GM18907 (cell line): ENCODE data around the gene SPACA5.
"Not testable (repeated sequence)": the region's sequence is repeated elsewhere in the genome, so short reads cannot be mapped to it uniquely, and the experiment has no call there.

Source experiments
- ATAC-seq: cut with Tn5 transposase; IDR thresholded peaks from one replicate; pipeline ENCODE4 v1.9.1; 2021; ENCODE audit warnings: mild to moderate bottlenecking, moderate library complexity; ENCODE audit not compliant: unreplicated experiment

SPACA5 gene

GRCh38 chrX:48006688-48007087 is at the start of gene SPACA5:
TSS of gene SPACA5 (plus strand) at chrX:48006988. CDS start at chrX:48007803, 815 bp downstream.
- not testable (repeated sequence) for ATAC-seq

DNA sequence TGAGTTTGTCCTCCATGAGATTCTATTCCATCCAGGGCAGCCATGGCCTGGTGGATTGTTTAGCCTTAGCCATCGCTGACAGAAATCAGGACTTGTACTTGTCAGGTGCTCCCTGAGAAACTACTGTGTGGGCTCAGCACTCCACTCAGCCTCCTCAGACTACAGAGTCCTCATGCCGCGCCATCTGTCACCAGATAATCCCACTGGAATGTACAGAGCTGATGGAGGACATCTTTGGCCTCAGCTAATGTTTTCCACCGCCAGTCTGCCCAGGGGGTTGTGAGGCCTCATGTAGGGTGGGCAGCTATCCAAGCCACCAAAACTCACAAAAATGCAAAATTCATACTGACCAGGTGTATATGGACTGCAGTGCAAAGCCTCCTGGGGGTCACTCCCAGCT is 48.6 kb upstream of the SPACA5 start:
- not testable (repeated sequence) for ATAC-seq

DNA sequence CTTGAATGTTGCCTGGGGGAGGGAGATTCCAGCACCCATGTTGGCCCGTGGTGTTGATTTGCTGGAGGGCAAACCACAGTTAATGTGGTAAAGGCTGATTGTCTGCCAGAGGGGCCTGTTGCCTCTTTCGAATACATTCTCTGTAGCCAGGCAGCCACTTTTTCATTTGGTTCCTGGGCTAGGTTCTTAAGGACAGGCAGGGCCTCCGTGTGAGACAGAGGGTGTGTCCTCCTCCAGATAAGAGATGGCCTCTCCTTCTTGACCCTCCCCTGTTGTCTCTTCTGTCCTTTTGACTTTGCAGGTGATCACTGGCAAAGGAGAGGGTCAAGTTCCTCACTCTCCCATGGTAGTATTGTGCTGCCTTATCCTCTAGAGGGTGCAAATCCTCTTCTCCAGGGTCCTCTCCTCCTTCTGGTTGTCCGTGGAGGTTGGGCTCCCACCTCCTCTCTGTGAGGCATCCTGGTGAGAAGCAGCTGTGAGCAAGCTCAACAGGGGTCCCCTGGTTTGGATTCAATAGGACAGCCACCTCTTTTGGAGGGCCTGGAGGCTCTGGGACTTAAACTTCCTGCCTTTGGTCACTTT is 47.9 kb upstream of the SPACA5 start:
- ATAC-seq = no peak

DNA sequence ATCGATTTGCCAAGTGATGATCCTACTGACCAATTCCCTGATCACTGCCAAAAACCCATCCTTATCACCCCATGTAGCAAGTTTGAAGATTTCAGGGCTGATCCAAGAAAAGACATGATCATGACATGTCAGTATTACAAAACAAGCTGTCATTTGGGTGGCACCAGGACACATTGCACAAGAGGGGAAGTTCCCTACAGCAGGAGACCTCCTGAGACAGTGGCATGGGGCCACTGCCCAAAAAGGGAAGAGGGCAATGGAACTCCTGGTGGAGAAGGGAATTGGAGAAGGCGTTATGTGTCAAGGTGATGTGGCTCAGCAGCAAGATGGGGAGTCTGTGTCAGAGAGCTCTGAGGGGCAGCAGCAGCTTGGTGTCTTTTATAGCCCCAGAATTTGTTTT is 46.4 kb upstream of the SPACA5 start:
- no peak for ATAC-seq

GRCh38 chrX:47961830-47962229 is 45.0 kb upstream of the SPACA5 start:
- not testable (repeated sequence) for ATAC-seq

GRCh38 chrX:47965526-47965925 is 41.3 kb upstream of the SPACA5 start:
- not testable (repeated sequence) for ATAC-seq

DNA sequence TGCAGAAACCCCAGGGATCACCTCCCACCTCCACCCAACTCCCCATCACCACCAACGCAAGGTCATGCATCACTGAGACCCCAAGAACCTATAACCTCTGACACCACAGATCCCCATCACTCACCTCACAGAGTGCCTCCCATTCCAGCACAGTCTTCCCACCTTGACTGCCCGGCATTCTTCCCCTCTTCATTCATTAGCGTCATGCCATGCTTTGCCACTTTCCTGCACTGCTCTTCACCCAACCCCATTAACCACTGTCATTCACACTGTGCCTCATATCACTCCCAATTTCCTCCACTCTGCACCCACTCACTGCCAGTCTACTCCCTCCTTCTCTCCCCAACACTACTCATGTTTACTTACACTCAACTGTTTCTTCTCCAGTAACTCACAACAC is 33.6 kb upstream of the SPACA5 start:
- no peak for ATAC-seq

DNA sequence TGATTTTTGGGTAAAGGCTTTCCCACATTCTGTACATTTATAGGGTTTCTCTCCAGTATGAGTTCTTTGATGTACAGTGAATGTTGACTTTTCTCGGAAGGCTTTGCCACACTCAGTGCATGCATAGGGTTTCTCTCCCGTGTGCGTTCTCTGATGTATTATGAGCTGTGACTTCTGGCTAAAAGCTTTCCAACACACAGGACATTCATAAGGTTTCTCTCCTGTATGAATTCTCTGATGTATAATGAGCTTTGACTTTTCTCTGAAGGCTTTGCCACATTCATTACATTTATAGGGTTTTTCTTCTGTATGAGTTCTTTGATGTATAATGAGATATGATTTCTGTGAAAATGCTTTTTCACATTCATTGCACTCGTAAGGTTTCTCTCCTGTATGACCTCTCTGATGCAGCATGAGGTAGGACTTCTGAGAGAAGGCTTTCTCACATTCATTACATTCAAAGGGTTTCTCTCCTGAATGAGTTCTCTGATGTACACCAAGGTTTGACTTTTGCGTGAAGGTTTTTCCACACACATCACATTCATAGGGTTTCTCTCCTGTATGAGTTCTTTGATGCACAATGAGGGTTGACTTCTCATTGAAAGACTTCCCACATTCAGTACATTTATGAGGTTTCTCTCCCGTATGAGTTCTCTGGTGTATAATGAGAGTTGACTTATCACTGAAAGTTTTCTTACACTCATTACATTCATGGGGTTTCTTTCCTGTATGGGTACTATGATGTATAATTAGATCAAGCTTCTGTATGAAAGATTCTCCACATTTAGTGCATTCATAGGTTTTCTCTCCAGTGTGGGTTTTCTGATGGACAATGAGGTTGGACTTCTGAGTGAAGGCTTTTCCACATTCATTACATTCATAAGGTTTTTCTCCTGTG is 30.3 kb upstream of the SPACA5 start:
- ATAC-seq = no peak

DNA sequence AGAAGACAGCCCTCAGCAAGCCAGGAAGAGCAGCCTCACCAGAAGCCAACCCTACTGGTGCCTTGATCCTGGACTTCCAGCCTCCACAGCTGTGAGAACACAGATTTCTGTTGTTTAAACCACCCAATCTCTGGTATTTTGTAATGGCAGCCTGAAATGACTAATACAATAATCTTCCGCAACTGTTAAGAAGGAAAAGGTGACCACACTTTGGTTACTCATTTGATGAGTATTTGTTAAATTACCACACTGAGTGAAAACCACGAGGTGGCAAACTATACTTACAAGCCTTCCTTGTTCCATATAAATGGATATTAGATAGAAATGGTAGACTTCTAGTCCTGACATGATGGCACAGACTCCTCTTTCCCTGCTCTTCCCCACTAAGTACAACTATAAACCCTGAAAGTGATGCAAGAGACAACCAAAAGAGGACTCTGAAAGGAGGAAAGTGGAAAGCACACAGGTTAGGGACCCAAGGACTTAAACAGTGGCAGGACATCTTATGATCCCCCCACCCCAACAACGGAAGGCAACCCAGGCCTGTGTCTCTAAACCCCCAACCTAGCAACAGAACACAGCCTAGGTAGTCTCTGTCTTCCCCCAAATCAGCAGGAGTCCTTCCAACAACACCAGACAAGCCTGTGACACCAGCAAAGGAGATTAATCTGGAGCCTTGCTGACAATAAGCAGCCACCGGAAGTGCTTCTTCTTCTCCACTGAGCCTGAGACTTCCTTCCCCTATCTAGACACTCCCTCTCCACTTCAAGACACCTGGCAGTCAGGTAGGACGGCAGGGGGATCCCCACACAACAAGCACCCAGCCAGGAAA is 15.3 kb upstream of the SPACA5 start:
- ATAC-seq = no peak

GRCh38 chrX:47992095-47992380 is 14.8 kb upstream of the SPACA5 start:
- no peak for ATAC-seq

- ATAC-seq = no peak
Measured at GRCh38 chrX:47992669-47993068, 14.1 kb upstream of the SPACA5 start.

GRCh38 chrX:48001260-48001659 is 5.5 kb upstream of the SPACA5 start:
- ATAC-seq = no peak

- no peak for ATAC-seq
Measured at GRCh38 chrX:48002319-48002718, 4.5 kb upstream of the SPACA5 start.

DNA sequence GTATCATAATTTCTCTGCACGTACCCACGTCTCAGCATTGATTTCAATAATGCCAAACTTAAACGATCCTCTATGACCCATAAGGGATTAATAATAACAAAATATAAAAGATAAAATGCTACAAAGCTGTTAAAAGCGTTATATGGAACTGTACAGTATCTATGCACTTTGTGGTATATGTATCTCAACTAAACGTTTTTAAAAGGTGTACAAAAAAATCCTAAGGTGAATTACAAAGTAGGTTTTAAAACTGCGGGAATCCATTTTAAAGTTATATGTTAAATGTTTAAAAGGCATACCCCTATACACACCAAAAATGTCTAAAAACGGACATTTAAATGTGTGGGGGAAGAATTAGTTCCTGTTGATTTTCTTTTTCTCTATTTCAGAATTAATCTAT is 3.9 kb upstream of the SPACA5 start:
- no peak for ATAC-seq

DNA sequence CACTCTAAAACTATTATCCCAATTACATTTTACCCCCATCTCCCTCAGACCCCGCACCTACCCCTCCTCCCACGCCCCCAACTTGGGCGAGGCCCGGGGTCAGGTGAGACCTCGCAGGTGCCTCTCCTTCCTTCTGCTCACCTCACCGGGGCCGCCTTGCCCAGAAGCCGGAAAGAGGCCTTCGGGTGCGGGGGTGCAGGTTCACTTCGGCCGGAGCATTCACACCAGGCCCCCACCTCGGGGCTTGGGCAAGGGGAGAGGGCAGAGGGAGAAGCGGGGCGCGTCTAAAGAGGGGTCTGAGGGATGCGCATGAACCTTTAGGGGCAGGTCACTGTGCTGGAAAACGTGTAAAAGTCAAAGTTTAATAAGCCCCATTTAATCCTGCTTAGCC is 3.4 kb upstream of the SPACA5 start:
- ATAC-seq = peak; percentile 24

DNA sequence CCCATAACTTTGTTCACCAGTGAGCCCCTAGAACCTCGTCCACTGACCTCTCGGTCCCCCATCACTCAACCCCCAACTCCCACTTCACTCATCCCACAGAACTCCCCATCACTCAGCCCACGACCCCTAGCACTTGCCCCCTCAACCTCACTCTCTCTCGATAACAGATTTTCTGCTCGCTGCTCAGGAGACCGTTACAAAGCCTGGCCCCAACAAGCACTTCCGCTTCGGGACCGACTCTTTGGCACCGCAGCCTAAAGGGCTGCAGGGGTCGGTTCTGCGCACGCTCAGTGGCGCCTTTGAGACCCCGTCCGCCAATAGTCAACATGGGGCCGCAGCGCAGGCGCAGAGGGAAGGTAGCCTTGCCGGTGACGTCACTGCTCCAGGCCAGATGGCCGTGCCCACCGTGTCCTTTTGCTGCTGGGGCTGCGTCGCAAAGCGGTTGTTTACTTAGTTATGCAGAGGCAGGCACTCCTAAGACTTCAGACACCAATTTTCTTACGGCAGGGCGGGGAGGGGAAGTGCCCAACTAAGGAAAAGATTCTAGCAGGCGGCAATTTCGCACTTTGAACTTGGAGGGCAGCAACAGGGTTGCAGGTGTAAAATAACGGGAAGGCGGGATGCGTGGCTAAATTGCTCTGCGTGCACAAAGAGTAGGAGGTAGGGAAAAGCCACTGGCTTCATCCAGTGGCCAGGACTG is 2.9 kb upstream of the SPACA5 start, which contains the start of gene ZNF182:
TSS of gene ZNF182 (minus strand) at position 232 of the 700 bp plus-strand sequence. CDS start 1,380 bp downstream, outside the sequence.
- ATAC-seq = peak; percentile 90

DNA sequence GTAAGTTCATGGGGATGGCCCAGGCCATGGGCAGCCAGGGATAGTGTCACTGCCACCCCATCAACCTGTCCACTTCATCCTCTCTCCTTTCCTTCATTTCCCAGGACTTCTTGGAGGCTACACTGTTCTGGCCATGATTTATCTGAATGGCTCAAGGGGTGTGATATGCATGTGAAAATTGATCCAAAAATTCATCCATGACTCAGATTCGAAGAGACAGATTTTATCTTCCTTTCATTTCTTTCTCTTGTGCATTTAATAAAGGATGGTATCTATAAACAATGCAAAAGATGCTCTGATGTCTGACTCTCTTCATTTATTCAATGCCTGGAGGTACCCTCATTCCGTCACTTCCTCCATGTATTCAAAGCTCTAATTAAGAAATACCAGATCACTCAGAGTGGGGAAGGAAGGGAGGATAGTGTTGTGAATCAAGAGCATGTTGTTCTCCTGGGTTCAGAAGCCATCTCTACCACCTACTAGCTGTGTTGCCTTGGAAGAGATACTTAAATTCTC is 2.7 kb downstream of the SPACA5 start:
- not testable (repeated sequence) for ATAC-seq

DNA sequence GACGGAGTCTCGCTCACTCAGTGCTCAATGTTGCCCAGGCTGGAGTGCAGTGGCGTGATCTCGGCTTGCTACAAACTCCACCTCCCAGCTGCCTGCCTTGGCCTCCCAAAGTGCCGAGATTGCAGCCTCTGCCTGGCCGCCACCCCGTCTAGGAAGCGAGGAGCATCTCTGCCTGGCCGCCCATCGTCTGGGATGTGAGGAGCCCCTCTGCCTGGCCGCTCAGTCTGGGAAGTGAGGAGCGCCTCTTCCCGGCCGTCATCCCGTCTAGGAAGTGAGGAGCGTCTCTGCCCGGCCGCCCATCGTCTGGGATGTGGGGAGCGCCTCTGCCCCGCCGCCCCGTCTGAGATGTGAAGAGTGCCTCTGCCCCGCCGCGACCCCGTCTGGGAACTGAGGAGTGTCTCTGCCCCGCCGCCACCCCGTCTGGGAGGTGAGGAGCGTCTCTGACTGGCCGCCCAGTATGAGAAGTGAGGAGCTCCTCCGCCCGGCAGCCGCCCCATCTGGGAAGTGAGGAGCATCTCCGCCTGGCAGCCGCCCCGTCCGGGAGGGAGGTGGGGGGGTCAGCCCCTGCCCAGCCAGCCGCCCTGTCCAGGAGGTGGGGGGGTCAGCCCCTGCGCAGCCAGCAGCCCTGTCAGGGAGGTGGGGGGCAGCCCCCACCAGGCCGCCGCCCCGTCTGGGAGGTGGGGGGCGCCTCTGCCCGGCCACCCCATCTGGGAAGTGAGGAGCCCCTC is 10.0 kb downstream of the SPACA5 start:
- ATAC-seq = not testable (repeated sequence)

- not testable (repeated sequence) for ATAC-seq
Measured at GRCh38 chrX:48019892-48020291, 13.1 kb downstream of the SPACA5 start.

GRCh38 chrX:48020472-48020871 is 13.7 kb downstream of the SPACA5 start:
- ATAC-seq = not testable (repeated sequence)
